Left ventricle myocardium inferior (tissue), 1 donor: ENCODE results near the gene PTTG1. TPM values are rescaled to one million over a fixed set of nuclear protein-coding genes. Genes with fewer than 3 reads are reported as not detected.

Experiments used
- DNase-seq: peaks from one replicate; pipeline ENCODE4 v3.0.0-alpha.2; 2020
- H3K27ac ChIP-seq: fragments of 200-600 bp; replicated peaks from 2 replicates; pipeline ENCODE4 v1.8.0; 2021
- H3K27me3 ChIP-seq: fragments of 200-600 bp; 2 replicates; pipeline ENCODE4 v1.8.0; 2021; ENCODE audit warnings: low read depth
- H3K36me3 ChIP-seq: fragments of 200-600 bp; 2 replicates; pipeline ENCODE4 v1.8.0; 2021
- H3K4me1 ChIP-seq: fragments of 200-600 bp; 2 replicates; pipeline ENCODE4 v1.8.0; 2021
- H3K4me3 ChIP-seq: fragments of 200-600 bp; 2 replicates; pipeline ENCODE4 v1.8.0; 2021; ENCODE audit warnings: mild to moderate bottlenecking, moderate library complexity
- H3K9me3 ChIP-seq: fragments of 200-600 bp; replicated peaks from 2 replicates; pipeline ENCODE4 v1.8.0; 2021
- CTCF ChIP-seq: fragments of 200-600 bp; IDR thresholded peaks from 2 replicates; pipeline ENCODE4 v1.8.0; 2021; ENCODE audit warnings: antibody characterized with exemption, mild to moderate bottlenecking, borderline replicate concordance
- intact Hi-C: fragments of 100-400 bp; cut with micrococcal nuclease; formaldehyde crosslinking; loops from one replicate; pipeline ENCODE4 v1.11.0; 2022
- total RNA-seq: library from RNA; stranded (reverse); fragmentation: NEBNext Ultra II Directional; extraction: Animal tissue kit (Norgen Biotek cat#: 25700); gene quantifications from one replicate; pipeline ENCODE4 v1.2.1, GENCODE V29; 2021
- donor health status: DM: no; HTN: yes; CAD: no; lungs with severe emphysema.

PTTG1 gene
- total RNA-seq, 1 donor from 2014 or later = 0.88 TPM

DNA sequence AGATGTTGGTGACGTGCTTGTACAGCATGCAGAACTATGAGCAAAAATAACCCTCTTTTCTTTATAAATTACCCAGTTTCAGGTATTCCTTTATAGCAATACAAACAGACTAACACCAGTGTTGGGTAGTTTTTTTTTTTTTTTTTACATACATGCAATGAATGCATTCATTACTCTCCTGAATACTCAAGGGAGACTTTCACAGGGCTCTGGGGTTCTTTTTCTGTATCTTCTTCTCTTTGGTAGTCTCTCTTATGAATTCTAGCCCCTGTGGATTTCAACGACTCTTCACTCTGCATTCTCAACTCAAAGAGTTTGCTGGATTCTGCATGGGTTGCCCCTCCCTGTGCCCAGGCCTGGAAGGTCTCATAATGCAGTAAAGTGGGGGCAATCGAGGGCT is 27.8 kb downstream of the PTTG1 start:
- H3K36me3 ChIP-seq = no peaks in the 10 kb centered on the region
- no peaks in the 10 kb centered on the region for H3K27me3 ChIP-seq
- peaks cover 2% of the 10 kb centered on the region for H3K9me3 ChIP-seq
- no peak overlapping the region for H3K27ac ChIP-seq
- intact Hi-C loops = no loop called here
- DNase-seq = no peak
- no peak overlapping the region for H3K4me3 ChIP-seq
- TF ChIP-seq CTCF = no peak
- no peaks in the 10 kb centered on the region for H3K4me1 ChIP-seq

DNA sequence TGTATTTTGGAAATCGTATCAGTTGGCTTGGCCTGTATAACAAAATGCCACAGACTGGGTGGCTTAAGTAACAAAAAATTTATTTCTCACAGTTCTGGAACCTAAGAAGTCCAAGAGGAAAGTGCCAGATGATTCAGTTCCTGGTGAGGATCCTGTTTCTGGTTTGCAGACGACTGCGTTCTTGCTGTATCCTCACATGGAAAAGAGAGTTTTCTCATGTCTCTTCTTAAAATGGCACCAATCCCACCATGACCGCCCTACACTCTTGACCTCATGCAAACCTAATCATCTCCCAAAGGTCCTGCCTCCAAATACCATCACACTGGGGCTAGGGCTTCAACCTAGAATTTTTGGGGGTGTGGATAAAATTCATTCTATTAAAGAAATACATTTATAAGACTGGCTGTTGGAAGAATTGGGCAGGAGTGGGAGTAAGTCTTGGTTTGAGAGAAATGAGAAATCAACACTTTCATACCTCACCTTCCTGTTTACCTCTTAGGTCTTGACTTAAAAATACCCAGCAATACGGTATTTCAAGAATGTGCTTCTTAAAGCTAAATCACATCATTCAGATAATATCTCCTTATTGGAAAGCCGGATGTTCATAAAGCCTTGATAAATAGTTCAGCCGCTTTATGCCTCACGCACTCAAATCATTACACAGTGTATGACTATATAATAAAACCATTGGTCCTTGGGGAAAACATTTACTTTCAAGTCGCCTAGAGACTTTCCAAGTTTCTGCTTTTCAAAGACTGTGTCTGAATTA is 28.7 kb downstream of the PTTG1 start:
- DNase-seq = no peak
- Histone ChIP-seq H3K27ac (no peak overlapping the region), H3K36me3 (no peaks in the 10 kb centered on the region), H3K9me3 (peaks cover 2% of the 10 kb centered on the region), H3K27me3 (no peaks in the 10 kb centered on the region), H3K4me3 (no peak overlapping the region), H3K4me1 (no peaks in the 10 kb centered on the region)
- intact Hi-C loops = no loop called here
- no peak for TF ChIP-seq CTCF

GRCh38 chr5:160451281-160451680 is 29.6 kb downstream of the PTTG1 start:
- H3K4me3 ChIP-seq = no peak overlapping the region
- no peak overlapping the region for H3K27ac ChIP-seq
- no peaks in the 10 kb centered on the region for H3K4me1 ChIP-seq
- no peak for TF ChIP-seq CTCF
- peaks cover 9% of the 10 kb centered on the region for H3K27me3 ChIP-seq
- no peak for DNase-seq
- peaks cover 2% of the 10 kb centered on the region for H3K9me3 ChIP-seq
- intact Hi-C loops = no loop called here
- no peaks in the 10 kb centered on the region for H3K36me3 ChIP-seq

GRCh38 chr5:160452036-160452435 is 30.4 kb downstream of the PTTG1 start:
- intact Hi-C loops = no loop called here
- Histone ChIP-seq H3K27me3 (peaks cover 13% of the 10 kb centered on the region), H3K4me3 (no peak overlapping the region), H3K36me3 (no peaks in the 10 kb centered on the region), H3K4me1 (no peaks in the 10 kb centered on the region), H3K9me3 (peaks cover 2% of the 10 kb centered on the region), H3K27ac (no peak overlapping the region)
- DNase-seq = no peak
- no peak for TF ChIP-seq CTCF

- intact Hi-C loops = no loop called here
- Histone ChIP-seq H3K27ac (no peak overlapping the region), H3K4me3 (no peak overlapping the region), H3K36me3 (no peaks in the 10 kb centered on the region), H3K4me1 (no peaks in the 10 kb centered on the region), H3K27me3 (peaks cover 13% of the 10 kb centered on the region), H3K9me3 (peaks cover 2% of the 10 kb centered on the region)
- no peak for DNase-seq
- no peak for TF ChIP-seq CTCF
These were observed 31.1 kb downstream of the PTTG1 start for GRCh38 chr5:160452795-160453194.
